PC-3 (cell line): ENCODE results near the gene ZNF541.
A peak's percentile ranks its signal among the peaks of the same experiment; 100 is the strongest.

Experiments
- CTCF ChIP-seq: fragments of 300-600 bp; sonication (generic); conservative IDR thresholded peaks from 2 replicates; pipeline ENCODE4 v1.5.1; 2017; ENCODE audit warnings: antibody characterized with exemption, low read depth, mild to moderate bottlenecking, low read length
- EZH2 ChIP-seq: fragments of 300-600 bp; sonication (generic); IDR thresholded peaks from one replicate; pipeline ENCODE4 v1.6.1; 2017; ENCODE audit warnings: antibody characterized with exemption, mild to moderate bottlenecking, low read length; ENCODE audit not compliant: unreplicated experiment
- EZH2phosphoT487 ChIP-seq: fragments of 300-600 bp; sonication (generic); IDR thresholded peaks from 2 replicates; pipeline ENCODE4 v1.6.1; 2018; ENCODE audit warnings: mild to moderate bottlenecking, antibody characterized with exemption, low read length, borderline replicate concordance

GRCh38 chr19:47540748-47541147 is 32.2 kb downstream of the ZNF541 start:
- peak; percentile 39; the same call in 1 of the 2 replicates for TF ChIP-seq CTCF
- no peak for TF ChIP-seq EZH2phosphoT487
- TF ChIP-seq EZH2: no peak
